GM19395 (cell line): ENCODE data around the gene MIA2.
A peak's percentile ranks its signal among the peaks of the same experiment; 100 is the strongest.
"Not testable (repeated sequence)": the region's sequence is repeated elsewhere in the genome, so short reads cannot be mapped to it uniquely, and the experiment has no call there.

Experiments used
- ATAC-seq: cut with Tn5 transposase; IDR thresholded peaks from one replicate; pipeline ENCODE4 v1.9.1; 2021; ENCODE audit warnings: mild to moderate bottlenecking, moderate library complexity; ENCODE audit not compliant: unreplicated experiment

Gene MIA2

GRCh38 chr14:39267608-39268005 is 33.9 kb downstream of the MIA2 start:
- ATAC-seq, result peak; percentile 0

- no peak for ATAC-seq
Measured at GRCh38 chr14:39268393-39268792, 34.7 kb downstream of the MIA2 start.

GRCh38 chr14:39272918-39273317 is 39.2 kb downstream of the MIA2 start:
- no peak for ATAC-seq

GRCh38 chr14:39275395-39275794 is 41.7 kb downstream of the MIA2 start:
- ATAC-seq, result no peak

- ATAC-seq, result no peak
Measured at GRCh38 chr14:39276005-39276404, 42.3 kb downstream of the MIA2 start.

GRCh38 chr14:39276579-39277114 is 42.9 kb downstream of the MIA2 start:
- ATAC-seq, result no peak

GRCh38 chr14:39279515-39279914 is 45.8 kb downstream of the MIA2 start:
- ATAC-seq, result no peak

GRCh38 chr14:39280678-39281077 is 47.0 kb downstream of the MIA2 start:
- not testable (repeated sequence) for ATAC-seq

GRCh38 chr14:39289523-39289922 is 55.8 kb downstream of the MIA2 start:
- ATAC-seq, result no peak

GRCh38 chr14:39291701-39292100 is 58.0 kb downstream of the MIA2 start:
- no peak for ATAC-seq

- no peak for ATAC-seq
Measured at GRCh38 chr14:39293629-39294028, 59.9 kb downstream of the MIA2 start.

GRCh38 chr14:39300389-39300788 is 66.7 kb downstream of the MIA2 start:
- ATAC-seq, result not testable (repeated sequence)

GRCh38 chr14:39302124-39302810 is 68.6 kb downstream of the MIA2 start:
- no peak for ATAC-seq

GRCh38 chr14:39303115-39303514 is 69.4 kb downstream of the MIA2 start:
- no peak for ATAC-seq

- no peak for ATAC-seq
Measured at GRCh38 chr14:39307815-39308214, 74.1 kb downstream of the MIA2 start.

GRCh38 chr14:39310051-39310450 is 76.3 kb downstream of the MIA2 start:
- no peak for ATAC-seq

GRCh38 chr14:39315859-39316444 is 82.2 kb downstream of the MIA2 start:
- ATAC-seq, result no peak

- ATAC-seq, result no peak
Measured at GRCh38 chr14:39316830-39317553, 83.3 kb downstream of the MIA2 start.

- no peak for ATAC-seq
Measured at GRCh38 chr14:39318574-39318973, 84.9 kb downstream of the MIA2 start.

- no peak for ATAC-seq
Measured at GRCh38 chr14:39319381-39319780, 85.7 kb downstream of the MIA2 start.

GRCh38 chr14:39320318-39320717 is 86.6 kb downstream of the MIA2 start:
- no peak for ATAC-seq

- ATAC-seq, result no peak
Measured at GRCh38 chr14:39322807-39323206, 89.1 kb downstream of the MIA2 start.
